HG02943 (cell line): ENCODE measurements around the gene LRBA.
"Not testable (repeated sequence)": the region's sequence is repeated elsewhere in the genome, so short reads cannot be mapped to it uniquely, and the experiment has no call there.

Source experiments
- ATAC-seq: cut with Tn5 transposase; IDR thresholded peaks from one replicate; pipeline ENCODE4 v1.9.1; 2021; ENCODE audit warnings: mild to moderate bottlenecking, low read depth, moderate library complexity; ENCODE audit not compliant: unreplicated experiment

LRBA gene

DNA sequence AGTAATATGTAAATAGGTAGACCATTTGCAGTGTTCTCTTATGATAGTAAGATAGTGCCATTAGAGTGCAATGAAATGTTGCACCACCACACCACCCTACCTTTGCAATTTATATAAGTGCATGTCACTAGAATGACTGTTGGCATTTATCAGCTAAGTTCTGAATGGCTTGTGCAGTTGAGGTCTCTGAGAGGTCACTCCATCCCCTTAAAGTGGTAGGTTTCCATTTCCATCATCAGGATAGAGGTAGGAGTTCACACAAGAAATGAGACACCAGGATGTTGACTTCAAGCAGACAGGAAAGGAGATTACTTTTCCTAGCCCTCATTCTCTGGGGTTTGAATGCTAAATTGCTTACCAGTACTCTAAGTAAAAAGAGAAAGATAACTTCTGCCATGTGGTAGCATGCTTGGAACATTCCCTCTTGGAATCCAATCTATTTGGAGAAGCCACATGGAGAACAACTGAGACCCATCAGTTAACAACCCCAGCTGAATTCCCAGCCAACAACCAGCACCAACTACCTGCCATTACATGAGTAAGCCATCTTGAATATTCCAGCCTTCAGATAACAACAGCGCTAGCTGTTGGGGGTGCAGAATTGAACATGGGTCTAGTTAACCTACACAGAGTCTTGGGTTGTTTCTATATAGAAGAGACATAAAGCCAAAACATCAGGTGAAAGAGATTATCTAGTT, 6.7 kb upstream of the LRBA start:
- ATAC-seq: no peak

DNA sequence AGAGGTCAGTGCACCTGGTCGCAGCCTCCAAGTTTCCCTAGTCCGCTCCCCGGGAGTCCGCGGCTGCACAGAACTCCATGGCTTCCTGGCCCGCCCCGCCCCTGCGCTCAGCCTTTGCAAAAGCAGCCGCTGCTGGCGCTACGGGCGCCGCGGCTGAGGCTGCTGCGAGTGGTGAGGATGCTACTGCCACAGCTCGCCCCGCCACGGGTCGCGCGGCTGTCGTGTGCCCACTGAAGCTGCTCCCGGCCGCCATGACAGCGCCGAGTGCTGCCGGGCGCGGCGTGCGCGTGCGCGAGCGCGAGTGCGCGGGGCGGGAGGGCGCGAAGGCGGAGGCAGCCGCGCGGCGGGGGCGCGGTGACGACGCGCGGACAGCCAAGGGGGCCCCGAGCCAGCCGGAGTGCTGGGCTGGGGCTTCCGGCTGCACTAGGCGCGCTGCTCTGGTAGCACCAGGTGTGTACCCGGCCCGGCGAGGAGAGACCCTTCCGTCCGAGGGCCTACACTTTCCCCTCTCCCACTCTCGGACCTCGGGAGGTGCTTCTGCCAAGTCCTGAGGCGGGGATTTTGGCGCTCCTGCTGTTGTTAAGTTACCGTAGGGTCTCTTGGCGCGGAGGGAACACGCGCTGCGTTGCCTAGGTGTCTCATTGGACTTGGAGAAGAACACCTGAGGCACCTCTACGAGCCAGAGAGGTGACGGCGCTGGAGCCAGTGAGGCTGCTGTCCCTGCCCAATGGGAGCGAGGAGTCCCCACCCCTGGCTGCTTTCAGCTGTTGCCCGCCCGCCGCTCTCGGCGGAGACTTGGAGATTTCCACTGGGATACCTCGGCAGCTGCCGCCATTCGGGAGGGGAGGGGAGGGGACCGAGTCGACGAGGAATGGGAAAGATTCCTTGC, 619 bp upstream of the LRBA start:
- ATAC-seq: peak; percentile 62

DNA sequence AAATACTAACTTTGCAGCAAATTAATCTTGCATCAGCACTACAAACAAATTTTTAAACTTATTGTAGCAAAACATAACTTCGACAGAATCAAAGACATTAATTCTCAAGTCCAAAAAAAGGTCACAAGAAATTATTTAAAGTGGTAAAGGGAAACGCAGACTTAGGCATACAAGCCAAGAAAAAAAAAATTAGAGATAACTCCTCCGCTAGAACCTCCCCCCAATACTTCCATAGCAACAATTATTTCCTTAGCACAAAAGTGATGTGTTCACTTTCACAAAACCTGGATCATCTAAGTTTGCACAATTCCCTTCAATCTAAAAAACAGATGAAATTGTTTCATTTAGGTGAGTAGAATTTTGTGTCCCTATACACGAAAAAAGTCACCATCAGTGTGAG, 1.1 kb downstream of the LRBA start:
- no peak for ATAC-seq

DNA sequence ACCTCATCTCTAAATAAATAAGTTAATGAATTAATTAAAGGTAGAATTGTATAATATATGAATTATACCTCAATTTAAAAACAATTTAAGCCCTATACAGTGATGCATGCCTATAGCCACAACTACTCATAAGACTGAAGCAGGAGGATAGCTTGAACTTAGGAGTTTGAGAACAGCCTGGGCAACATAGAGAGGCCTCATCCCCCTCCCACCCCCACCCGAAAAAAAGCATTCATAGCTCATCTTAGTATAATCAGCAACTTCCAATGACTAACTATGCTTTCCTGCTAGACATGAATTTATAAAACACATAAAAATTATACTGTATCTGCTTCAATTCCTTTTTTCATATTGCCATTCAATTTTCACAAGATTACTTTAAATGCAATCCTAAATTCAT, 1.6 kb downstream of the LRBA start:
- ATAC-seq: no peak

DNA sequence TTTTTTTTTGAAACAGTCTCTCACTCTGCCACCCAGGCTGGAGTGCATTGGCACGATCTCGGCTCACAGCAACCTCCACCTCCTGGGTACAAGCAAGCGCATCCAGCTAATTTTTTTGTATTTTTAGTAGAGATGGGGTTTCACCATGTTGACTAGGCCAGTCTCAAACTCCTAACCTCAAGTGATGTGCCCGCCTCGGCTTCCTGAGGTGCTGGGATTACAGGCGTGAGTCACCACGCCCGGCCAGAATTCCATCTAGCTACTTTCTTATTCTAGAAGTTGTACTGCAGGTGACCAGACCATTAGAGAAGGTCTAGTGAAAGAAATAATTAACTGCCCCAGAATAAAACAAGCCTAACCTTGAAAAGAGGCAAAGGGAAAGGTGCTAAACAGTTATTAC, 2.3 kb downstream of the LRBA start:
- no peak for ATAC-seq

DNA sequence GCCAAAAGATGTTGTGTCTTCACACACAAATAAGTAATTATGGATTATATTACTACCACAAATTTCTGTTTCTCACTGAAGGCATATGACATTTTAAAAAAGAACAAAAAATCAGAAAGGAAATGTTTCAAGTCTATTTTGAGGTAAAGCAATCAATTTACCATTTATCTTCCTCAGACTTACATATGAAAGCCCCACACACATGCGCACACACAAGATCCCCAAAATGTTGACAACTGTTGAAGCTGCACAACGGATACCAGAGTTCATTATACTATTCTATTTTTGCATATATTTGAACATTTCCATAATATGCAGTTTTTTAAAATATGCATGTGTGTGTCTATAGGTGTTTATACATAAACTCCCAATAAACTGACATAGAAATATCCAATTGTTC, 2.7 kb downstream of the LRBA start:
- no peak for ATAC-seq

DNA sequence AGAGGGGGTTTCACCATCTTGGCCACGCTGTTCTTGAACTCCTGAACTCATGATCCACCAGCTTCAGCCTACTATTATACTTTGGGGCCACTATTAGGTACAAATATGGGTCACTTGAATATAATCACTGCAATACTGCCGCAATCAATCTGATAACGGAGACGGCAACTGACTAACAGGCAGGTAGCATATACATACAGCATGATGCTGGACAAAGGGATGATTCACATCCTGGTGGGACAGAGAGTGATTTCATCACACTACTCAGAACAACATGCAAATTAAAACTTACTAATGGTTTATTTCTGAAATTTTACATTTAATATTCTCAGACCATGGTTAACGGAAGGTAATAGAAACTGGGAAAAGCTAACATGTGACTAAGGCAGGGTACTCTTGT, 10.9 kb downstream of the LRBA start:
- ATAC-seq: no peak

DNA sequence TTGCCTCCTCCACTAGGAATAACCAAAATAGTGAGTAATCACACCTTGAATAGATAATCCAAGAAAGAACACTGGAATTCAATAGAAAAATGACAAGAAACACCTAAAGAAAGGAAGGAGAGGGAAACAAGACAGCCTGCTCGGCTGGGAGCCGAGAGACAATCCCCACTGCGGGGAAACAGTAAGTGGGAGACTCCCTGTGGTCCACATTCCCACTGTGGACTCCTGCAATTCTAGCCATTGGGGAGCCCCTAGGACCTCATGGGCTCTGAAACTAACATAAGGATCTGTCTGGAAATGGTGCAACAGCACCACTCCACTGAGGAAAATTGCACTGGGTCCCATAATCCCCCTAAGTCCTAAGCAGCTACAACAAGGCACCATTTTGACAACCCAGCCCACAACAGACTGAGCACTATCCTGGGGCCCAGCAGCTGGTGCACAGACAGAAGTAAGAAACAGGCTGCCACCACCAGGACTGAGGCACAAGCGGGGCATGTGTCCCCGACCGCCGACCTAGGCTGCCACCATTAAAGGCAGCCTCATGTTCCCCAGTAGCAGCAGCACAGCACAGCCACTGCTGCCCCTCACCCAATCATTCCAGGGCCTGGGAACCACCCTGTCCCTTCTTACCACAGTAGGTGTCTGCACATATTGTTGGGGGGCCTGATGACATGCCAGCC, 14.2 kb downstream of the LRBA start:
- ATAC-seq: no peak

DNA sequence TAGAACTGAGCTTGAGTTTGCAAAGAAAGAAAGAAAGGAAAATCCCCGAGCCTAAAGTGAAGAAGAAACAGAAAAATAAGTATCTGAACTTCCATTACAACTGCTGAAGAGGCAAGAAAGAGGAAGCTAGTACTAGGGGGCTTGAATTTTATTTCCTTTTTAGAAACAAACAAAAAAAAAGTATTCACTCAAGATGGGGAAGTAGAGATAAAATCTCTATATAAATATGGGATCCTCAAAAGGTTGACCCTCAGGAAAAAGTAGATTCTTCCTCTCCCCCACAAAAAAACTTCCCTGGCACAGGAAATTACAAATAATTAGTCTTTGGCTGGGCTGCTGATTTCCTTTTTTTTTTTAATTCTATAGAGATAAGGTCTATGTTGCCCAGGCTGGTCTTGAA, 16.0 kb downstream of the LRBA start:
- no peak for ATAC-seq

DNA sequence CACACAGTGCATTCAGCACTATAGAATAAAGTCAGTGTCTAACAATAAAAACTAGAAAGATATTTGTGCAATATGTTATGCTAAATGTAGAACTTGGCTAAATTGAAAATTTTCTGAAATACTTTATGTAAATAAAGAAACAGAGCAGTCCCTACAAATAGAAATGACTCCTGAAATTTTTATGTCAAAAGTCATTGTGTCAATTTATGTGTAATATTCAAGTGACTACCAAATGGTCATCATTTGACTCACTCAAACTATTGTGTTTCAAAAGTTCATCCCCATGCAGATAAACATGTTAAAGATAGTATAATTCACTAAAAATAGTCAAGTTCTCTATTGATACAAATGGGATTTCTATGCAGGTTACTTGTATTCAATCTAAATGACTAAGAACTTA, 17.9 kb downstream of the LRBA start:
- no peak for ATAC-seq

DNA sequence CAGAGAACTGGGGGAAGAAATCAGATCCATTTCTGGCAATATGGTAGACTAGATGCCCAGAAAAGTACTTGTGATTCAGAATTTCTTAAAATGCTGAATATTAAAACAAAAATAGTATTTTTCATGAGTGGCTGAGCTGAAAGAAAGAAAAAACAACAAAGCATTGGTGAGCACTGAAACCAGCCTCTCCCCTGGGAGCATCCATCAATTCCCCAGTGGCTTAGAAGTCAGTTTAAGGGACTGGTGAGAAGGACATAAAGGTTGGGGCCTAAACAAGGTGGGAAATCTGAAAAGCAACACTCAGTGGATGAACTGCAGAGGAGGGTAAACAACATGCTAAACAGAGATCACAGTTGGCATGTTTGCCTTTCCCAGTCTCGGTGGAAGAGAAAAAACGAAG, 20.4 kb downstream of the LRBA start:
- no peak for ATAC-seq

DNA sequence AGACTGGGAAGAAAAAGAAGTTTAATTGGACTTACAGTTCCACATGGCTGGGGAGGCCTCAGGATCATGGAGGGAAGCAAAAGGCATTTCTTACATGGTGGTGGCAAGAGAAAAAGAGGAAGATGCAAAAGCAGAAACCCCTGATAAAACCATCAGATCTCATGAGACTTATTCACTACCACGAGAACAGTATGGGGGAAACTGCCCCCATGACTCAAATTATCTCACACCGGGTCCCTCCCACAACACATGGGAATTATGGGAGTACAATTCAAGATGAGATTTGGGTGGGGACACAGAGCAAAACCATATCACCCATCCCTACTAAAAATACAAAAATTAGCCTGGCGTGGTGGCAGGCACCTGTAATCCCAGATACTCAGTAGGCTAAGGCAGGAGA, 21.5 kb downstream of the LRBA start:
- ATAC-seq: not testable (repeated sequence)

DNA sequence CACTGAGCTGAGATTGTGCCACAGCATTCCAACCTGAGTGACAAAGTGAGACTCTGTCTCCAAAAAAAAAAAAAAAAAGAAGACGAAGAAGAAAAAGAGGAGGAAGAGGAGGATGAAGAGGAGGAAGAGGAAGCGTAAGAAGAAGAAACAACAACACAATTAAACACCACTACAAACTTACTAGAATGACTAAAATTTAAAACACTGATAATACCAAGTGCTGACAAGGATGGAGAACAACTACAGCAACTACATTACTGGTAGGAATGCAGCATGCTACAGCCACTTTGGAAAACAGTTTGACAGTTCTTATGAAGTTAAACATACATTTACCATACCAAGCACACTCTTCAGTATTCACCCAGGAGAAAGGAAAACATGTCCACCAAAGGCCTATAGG, 24.1 kb downstream of the LRBA start:
- no peak for ATAC-seq

DNA sequence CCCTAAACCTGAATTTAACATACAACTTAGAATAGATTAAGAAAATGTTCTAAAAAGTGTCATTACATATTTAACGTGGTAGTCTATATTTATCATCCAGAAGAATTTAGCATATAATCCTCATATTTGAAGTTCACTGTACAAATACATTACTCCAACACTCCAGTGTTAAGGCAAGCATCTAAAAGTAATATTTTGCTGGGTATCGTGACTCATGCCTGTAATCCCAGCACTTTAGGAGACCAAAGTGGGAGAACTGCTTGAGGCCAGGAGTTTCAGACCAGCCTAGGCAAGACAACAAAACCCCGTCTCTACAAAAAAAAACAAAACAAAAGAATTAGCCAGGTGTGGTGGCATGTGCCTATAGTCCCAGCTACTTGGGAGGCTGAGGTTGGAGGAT, 24.8 kb downstream of the LRBA start:
- no peak for ATAC-seq

DNA sequence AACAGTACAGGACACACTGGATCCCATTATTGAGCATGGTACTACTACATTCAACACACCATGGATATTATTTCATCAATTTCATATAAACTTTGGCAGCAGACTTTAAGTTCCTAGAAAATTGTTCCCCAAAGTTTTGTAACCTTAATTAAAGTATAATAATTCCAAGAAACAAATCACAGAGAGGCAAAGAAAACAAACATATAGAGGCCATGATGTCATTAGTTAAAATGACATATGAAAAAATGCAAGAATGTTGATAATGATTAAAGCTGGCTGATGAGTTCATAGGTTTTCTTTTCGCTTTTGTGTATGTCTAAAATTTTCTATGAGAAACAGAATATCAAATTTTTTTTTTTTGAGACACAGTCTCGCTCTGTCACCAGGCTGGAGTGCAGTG, 26.8 kb downstream of the LRBA start:
- no peak for ATAC-seq

DNA sequence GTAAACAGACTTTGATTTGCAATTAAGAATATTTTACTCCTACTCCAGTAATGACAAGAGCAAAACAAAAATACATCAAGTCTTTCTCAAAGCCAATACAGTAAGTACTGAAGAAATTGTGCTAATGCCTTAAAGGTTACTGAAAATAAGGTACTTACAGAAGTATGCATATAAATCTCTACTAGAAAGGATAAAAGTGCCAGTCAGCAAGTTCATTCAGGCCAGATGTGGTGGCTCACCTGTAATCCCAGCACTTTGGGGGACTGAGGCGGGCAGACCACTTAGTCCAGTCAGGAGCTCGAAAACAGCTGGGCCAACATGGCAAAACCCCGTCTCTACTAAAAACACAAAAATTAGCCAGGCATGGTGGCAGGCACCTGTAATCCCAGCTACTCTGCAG, 27.9 kb downstream of the LRBA start:
- no peak for ATAC-seq

DNA sequence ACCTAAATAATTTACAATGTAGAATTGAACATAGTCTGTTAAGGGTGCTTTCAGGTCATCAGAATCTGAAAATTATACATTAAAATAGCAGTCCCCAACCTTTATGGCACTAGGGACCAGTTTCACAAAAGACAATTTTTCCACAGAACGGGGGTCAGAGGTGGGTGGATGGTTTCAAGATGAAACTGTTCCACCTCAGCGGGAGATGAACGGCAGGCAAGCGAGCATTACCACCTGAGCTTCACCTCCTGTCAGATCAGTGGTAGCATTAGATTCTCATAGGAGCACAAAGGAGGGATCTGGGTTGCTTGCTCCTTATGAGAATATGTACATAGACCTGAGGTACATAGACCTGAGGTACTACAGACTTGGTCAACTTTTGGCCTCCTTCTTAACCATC, 29.0 kb downstream of the LRBA start:
- ATAC-seq: no peak

DNA sequence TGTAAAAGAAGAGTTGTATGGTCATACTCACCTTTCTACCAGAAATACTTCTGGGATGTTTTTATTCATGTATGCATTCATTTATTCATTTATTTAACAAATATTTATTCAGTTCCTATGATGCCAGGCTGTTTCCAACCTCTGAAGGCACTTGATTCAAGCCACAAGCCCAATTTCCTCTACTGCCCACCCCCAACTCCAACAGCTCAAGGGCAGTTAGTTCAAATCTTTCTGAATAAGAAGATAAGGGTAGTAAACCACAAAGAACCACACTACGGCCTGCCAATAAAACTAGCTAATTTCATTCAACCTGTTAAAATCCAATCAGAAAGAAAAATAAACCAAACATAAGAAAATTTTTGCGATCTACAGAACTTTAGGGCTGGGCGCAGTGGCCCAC, 31.2 kb downstream of the LRBA start:
- ATAC-seq: no peak

DNA sequence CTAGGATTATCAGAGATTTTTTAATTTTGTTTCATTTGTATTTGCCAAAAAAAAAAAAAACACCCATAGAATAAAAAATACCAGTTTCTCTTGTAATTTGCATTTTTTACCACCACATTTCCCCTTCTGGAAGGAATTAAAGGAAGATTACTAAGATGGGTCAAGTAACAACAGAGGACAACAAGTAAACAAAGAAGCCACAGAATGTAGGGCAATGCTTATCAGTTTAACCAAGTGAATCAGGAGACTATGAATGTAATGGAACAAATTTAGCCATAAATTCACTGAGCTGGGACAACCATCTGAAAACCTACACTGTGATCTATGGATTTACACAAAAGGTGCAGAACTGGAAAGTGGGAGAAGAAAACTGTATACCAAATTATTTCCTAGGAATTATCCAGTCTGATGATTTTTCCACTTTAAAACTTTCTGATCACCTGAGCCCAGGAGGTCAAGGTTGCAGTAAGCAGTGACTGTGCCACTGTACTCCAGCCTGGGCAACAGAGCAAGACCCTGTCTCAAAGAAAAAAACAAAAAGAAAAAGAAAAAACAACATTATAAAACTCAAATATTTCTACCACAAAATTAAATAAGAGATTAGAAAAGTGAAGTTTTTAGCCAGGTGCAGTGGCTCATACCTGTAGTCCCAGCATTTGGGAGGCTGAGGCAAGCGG, 32.4 kb downstream of the LRBA start:
- no peak for ATAC-seq

DNA sequence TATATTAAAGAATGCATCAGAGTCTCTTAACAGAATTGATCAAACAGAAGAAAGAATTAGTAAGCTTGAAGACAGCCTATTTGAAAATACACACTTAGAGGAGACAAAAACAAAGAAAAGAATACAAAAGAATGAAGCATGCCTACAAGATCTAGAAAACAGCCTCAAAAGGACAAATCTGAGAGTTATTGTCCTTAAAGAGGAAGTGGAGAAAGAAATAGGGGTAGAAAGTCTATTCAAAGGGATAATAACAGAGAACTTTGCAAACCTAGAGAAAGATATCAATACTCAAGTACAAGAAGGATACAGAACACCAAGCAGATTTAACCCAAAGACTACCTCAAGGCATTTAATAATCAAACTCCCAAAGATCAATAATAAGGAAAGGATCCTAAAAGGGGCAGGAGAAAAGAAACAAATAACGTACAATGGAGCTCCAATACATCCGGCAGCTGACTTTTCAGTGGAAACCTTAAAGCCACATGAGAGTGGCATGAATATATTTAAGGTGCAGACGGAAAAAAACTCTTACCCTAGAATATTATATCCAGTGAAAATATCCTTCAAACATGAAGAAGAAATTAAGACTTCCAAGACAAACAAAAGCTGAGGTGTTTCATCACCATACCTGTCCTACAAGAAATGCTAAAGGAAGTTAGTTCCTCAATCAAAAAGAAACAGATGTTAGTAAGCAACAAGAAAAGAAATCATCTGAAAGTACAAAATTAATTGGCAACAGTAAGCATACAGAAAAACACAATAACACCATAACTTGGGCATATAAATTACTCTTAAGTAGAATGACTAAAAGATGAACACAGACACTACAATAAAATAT, 36.1 kb downstream of the LRBA start:
- no peak for ATAC-seq
